ENCODE results near the gene IGF2BP2. TPM values are rescaled to one million over a fixed set of nuclear protein-coding genes. Genes with fewer than 3 reads are reported as not detected.
A peak's percentile ranks its signal among the peaks of the same experiment; 100 is the strongest.

IGF2BP2 gene
- total RNA-seq, 1 experiment from 2014 or later, result 0.67 TPM

DNA sequence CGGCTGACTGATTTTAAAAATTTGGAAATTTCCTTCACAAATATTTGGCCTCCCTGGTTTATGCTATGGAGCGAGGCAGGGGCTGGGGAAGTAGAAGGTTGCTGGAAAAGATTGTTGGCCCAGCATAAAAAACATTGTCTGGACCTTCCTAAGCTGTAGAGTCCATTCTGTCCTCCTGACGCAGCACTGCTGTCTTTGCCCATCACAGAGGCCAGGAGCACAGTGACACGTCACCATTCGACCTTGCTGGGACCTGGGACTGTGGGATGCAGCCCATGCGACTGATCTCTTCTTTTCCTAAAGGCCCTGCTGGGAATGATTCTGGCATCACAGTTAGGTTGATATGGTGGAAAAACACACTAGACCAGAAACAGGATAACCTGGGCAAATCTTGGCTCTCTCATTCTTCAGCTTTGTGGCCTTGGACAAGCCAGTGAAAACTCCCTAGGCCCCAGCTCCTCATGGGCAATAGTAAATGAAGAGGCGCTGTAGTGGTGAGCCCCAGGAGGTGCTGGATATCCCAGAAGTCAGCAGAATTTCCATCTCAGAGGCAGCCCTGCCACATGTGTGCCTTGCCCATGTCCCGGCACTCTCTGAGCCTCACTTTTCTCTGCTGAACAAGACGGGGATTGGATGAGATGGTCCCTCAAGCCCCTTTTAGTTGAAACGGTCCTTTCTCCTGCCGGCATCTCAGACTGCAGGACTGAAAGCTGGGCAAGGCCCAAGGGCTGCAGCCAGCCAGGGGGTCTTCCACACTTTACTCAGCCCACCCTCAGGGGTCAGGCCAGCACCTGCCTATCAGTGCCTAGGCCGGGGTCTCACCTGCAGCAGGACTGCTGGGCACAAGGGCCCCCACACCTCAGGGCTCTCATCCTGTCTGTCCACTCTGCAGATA is 169.2 kb downstream of the IGF2BP2 start:
- no peak overlapping the region for H3K27ac ChIP-seq (ENCODE audit: low read length)

DNA sequence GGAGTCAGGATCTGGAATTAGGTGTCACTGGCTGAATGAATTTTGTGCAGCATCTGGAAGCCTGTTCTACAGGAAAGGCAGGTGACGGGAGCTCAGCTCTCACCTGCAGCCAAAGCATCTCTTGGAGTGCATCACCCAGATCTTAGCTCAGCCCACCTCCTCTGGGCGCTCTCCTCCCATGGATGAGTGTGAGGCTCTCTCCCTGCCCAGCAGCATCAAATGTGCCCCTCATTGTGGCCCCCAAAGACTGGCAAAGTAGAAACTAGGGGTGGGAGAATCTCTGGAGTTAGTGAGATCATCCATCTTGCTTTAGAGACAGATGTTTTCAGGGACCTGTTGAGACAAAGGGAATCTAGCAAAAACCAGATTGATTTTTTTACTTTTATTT is 170.1 kb downstream of the IGF2BP2 start:
- no peaks in the 10 kb centered on the region for H3K27me3 ChIP-seq (ENCODE audit: low read length)
- no peak overlapping the region for H3K4me3 ChIP-seq (ENCODE audit: low read length)
- no peak overlapping the region for H3K9ac ChIP-seq (ENCODE audit: low read length)
- H3K4me1 ChIP-seq (ENCODE audit: low read length), result no peaks in the 10 kb centered on the region
- H4K20me1 ChIP-seq (ENCODE audit: insufficient read depth, low read depth, low read length), result no peaks in the 10 kb centered on the region
- no peak overlapping the region for H3K4me2 ChIP-seq (ENCODE audit: low read depth, low read length, poor library complexity, severe bottlenecking)
- no peaks in the 10 kb centered on the region for H3K36me3 ChIP-seq (ENCODE audit: insufficient read depth, low read length)
- no peak overlapping the region for H2AFZ ChIP-seq (ENCODE audit: low read length)
- no peak overlapping the region for H3K27ac ChIP-seq (ENCODE audit: low read length)
- H3K9me3 ChIP-seq (ENCODE audit: low read length), result no peaks in the 10 kb centered on the region
- H3K9me2 ChIP-seq (replicated peaks; ENCODE audit: insufficient read depth, low read length), result no peaks in the 10 kb centered on the region
- no peak for DNase-seq
- H3K79me2 ChIP-seq (ENCODE audit: low read length), result no peaks in the 10 kb centered on the region

More for the DNA sequence above, 169.2 kb downstream of the IGF2BP2 start:
- Histone ChIP-seq H2AFZ (ENCODE audit: low read length) (no peak overlapping the region), H4K20me1 (ENCODE audit: insufficient read depth, low read depth, low read length) (no peaks in the 10 kb centered on the region), H3K9ac (ENCODE audit: low read length) (no peak overlapping the region), H3K79me2 (ENCODE audit: low read length) (no peaks in the 10 kb centered on the region), H3K4me2 (ENCODE audit: low read depth, low read length, poor library complexity, severe bottlenecking) (no peak overlapping the region), H3K27me3 (ENCODE audit: low read length) (no peaks in the 10 kb centered on the region), H3K36me3 (ENCODE audit: insufficient read depth, low read length) (no peaks in the 10 kb centered on the region), H3K9me3 (ENCODE audit: low read length) (no peaks in the 10 kb centered on the region), H3K4me1 (ENCODE audit: low read length) (no peaks in the 10 kb centered on the region), H3K9me2 (replicated peaks; ENCODE audit: insufficient read depth, low read length) (no peaks in the 10 kb centered on the region), H3K4me3 (ENCODE audit: low read length) (no peak overlapping the region)
- no peak for DNase-seq

DNA sequence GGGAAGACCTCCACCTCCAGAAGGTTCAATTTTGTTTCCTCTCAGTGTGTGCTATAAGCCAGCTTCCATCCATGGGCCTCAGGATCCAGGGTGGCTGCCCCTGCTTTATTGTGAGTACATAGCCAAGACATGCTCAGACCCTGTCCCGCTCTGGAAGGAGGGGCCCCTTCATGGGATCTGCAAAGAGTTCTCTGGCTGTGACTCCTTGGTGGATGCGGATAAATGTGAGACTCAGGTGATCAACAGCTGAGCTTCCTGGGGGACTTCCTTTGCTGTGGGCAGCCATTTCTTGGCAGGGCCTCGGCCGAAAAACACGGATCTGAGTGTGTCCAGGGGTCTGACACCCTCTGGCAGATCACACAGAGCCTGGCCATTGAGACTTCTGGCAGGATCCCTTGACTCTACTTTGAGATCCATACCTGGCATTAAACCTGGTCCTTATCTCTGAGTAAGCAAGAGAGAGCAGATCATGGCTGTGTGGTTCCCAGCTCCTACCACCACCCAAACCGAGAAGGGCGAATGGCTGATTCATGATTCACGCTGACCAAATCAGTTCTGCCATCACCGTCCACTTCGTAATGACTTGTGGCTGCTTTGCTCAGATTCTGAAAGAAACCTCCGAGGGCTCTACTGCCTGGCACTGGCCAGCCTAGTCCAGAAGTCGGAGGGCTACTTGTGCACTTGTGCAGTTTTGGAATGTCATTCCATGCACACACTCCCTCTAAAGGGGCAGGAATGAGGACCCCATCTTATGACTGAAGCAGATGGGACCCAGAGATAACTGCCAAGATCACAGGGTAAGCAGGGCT is 170.7 kb downstream of the IGF2BP2 start:
- Histone ChIP-seq H3K4me2 (ENCODE audit: low read depth, low read length, poor library complexity, severe bottlenecking) (no peak overlapping the region), H3K4me1 (ENCODE audit: low read length) (no peaks in the 10 kb centered on the region), H3K79me2 (ENCODE audit: low read length) (no peaks in the 10 kb centered on the region), H3K9me2 (replicated peaks; ENCODE audit: insufficient read depth, low read length) (no peaks in the 10 kb centered on the region), H3K27ac (ENCODE audit: low read length) (no peak overlapping the region), H3K27me3 (ENCODE audit: low read length) (no peaks in the 10 kb centered on the region), H3K4me3 (ENCODE audit: low read length) (no peak overlapping the region), H3K36me3 (ENCODE audit: insufficient read depth, low read length) (no peaks in the 10 kb centered on the region), H3K9me3 (ENCODE audit: low read length) (no peaks in the 10 kb centered on the region), H4K20me1 (ENCODE audit: insufficient read depth, low read depth, low read length) (no peaks in the 10 kb centered on the region), H2AFZ (ENCODE audit: low read length) (no peak overlapping the region), H3K9ac (ENCODE audit: low read length) (no peak overlapping the region)
- no peak for DNase-seq

DNA sequence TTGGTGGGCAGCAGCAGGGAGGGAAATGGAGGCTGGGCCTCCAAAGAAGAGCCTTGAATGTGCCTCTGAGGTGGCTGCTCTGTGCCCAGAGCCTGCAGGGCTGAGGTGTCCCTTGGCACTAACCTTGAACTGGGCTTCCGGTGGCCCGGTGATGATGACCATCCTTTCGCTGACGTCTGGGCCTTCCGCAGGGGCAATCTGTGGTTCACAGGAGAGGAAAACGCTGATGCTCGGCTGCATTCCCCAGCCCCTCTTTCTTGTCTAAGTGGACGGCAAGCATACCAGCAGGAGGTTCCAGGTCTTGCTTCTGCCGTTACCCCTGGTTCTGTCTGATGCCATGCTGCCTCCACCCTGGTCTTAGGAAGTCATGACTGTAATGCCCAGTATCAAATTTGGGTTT is 172.9 kb downstream of the IGF2BP2 start:
- Histone ChIP-seq H3K9me3 (ENCODE audit: low read length) (no peaks in the 10 kb centered on the region), H3K79me2 (ENCODE audit: low read length) (no peaks in the 10 kb centered on the region), H3K36me3 (ENCODE audit: insufficient read depth, low read length) (no peaks in the 10 kb centered on the region), H3K9ac (ENCODE audit: low read length) (no peak overlapping the region), H3K9me2 (replicated peaks; ENCODE audit: insufficient read depth, low read length) (no peaks in the 10 kb centered on the region), H2AFZ (ENCODE audit: low read length) (no peak overlapping the region), H3K4me2 (ENCODE audit: low read depth, low read length, poor library complexity, severe bottlenecking) (no peak overlapping the region), H3K4me3 (ENCODE audit: low read length) (no peak overlapping the region), H3K4me1 (ENCODE audit: low read length) (peaks cover 3% of the 10 kb centered on the region), H3K27me3 (ENCODE audit: low read length) (no peaks in the 10 kb centered on the region), H3K27ac (ENCODE audit: low read length) (no peak overlapping the region), H4K20me1 (ENCODE audit: insufficient read depth, low read depth, low read length) (no peaks in the 10 kb centered on the region)
- no peak for DNase-seq

DNA sequence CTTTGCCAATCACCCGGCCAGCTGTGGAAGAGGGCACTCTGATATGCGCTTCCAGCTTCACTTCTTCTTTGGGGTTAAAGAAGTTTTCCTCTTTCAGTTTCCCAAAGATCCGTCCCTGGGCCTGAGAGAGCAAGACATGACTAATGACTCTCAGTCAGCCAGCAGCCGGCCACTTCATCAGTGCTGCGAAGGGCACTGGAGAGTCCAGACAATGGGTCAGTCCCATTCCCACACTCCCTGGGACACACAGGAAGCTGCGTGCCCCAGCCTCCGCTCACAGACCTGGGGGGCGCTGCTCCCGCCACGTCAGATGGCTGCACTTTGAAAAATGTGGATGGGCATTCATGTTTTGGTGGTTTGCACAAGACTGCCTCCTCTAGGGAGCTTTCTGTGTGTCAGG is 175.4 kb downstream of the IGF2BP2 start:
- Histone ChIP-seq H3K36me3 (ENCODE audit: insufficient read depth, low read length) (no peaks in the 10 kb centered on the region), H2AFZ (ENCODE audit: low read length) (no peak overlapping the region), H3K4me1 (ENCODE audit: low read length) (peaks cover 7% of the 10 kb centered on the region), H3K9me2 (replicated peaks; ENCODE audit: insufficient read depth, low read length) (no peaks in the 10 kb centered on the region), H3K4me3 (ENCODE audit: low read length) (no peak overlapping the region), H4K20me1 (ENCODE audit: insufficient read depth, low read depth, low read length) (no peaks in the 10 kb centered on the region), H3K4me2 (ENCODE audit: low read depth, low read length, poor library complexity, severe bottlenecking) (no peak overlapping the region), H3K27me3 (ENCODE audit: low read length) (no peaks in the 10 kb centered on the region), H3K79me2 (ENCODE audit: low read length) (no peaks in the 10 kb centered on the region), H3K9me3 (ENCODE audit: low read length) (no peaks in the 10 kb centered on the region), H3K27ac (ENCODE audit: low read length) (no peak overlapping the region), H3K9ac (ENCODE audit: low read length) (no peak overlapping the region)
- no peak for DNase-seq

DNA sequence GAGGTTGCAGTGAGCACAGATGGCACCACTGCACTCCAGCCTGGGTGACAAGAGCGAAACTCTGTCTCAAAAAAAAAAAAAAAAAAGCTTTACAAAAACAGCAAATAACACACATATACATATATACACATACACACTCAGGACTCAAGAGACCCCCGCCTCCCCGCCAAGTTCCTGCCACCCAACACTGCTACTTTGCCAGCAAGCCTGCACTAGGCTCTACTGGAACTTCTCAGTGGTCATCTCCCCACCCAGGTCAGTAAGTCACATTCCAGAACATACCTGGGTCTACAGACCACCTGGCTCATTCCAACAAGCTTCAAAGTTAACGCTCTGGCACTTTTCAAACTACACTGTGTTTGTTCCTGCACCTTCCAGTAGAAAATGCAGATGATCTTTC is 176.4 kb downstream of the IGF2BP2 start:
- H3K79me2 ChIP-seq (ENCODE audit: low read length), result no peaks in the 10 kb centered on the region
- H3K36me3 ChIP-seq (ENCODE audit: insufficient read depth, low read length), result no peaks in the 10 kb centered on the region
- H3K4me3 ChIP-seq (ENCODE audit: low read length), result no peak overlapping the region
- H3K27ac ChIP-seq (ENCODE audit: low read length), result no peak overlapping the region
- no peaks in the 10 kb centered on the region for H3K9me2 ChIP-seq (replicated peaks; ENCODE audit: insufficient read depth, low read length)
- no peak overlapping the region for H3K4me2 ChIP-seq (ENCODE audit: low read depth, low read length, poor library complexity, severe bottlenecking)
- no peak overlapping the region for H3K9ac ChIP-seq (ENCODE audit: low read length)
- DNase-seq, result no peak
- no peaks in the 10 kb centered on the region for H3K9me3 ChIP-seq (ENCODE audit: low read length)
- peaks cover 7% of the 10 kb centered on the region for H3K4me1 ChIP-seq (ENCODE audit: low read length)
- H3K27me3 ChIP-seq (ENCODE audit: low read length), result no peaks in the 10 kb centered on the region
- no peaks in the 10 kb centered on the region for H4K20me1 ChIP-seq (ENCODE audit: insufficient read depth, low read depth, low read length)
- H2AFZ ChIP-seq (ENCODE audit: low read length), result no peak overlapping the region

DNA sequence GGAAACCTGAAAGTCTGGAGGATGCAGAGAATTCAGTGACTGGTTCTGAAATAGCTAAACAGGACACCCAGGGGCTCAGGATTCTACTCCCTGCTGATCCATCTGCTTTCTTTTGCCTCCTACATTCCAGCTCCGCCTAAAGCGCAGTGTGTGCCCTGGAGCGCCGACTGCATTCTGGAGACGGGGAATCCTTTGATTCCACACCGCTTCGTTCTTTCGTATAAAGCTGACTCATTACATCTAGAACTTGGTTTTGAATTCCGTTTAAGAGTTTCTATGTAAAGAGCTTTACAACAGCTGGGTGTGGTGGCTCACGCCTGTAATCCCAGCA is 177.0 kb downstream of the IGF2BP2 start:
- Histone ChIP-seq H3K27me3 (ENCODE audit: low read length) (no peaks in the 10 kb centered on the region), H3K4me2 (ENCODE audit: low read depth, low read length, poor library complexity, severe bottlenecking) (no peak overlapping the region), H3K27ac (ENCODE audit: low read length) (no peak overlapping the region), H3K9me2 (replicated peaks; ENCODE audit: insufficient read depth, low read length) (no peaks in the 10 kb centered on the region), H3K9ac (ENCODE audit: low read length) (no peak overlapping the region), H3K79me2 (ENCODE audit: low read length) (no peaks in the 10 kb centered on the region), H2AFZ (ENCODE audit: low read length) (no peak overlapping the region), H3K9me3 (ENCODE audit: low read length) (no peaks in the 10 kb centered on the region), H3K4me1 (ENCODE audit: low read length) (peaks cover 7% of the 10 kb centered on the region), H3K36me3 (ENCODE audit: insufficient read depth, low read length) (no peaks in the 10 kb centered on the region), H3K4me3 (ENCODE audit: low read length) (no peak overlapping the region), H4K20me1 (ENCODE audit: insufficient read depth, low read depth, low read length) (no peaks in the 10 kb centered on the region)
- DNase-seq, result no peak

DNA sequence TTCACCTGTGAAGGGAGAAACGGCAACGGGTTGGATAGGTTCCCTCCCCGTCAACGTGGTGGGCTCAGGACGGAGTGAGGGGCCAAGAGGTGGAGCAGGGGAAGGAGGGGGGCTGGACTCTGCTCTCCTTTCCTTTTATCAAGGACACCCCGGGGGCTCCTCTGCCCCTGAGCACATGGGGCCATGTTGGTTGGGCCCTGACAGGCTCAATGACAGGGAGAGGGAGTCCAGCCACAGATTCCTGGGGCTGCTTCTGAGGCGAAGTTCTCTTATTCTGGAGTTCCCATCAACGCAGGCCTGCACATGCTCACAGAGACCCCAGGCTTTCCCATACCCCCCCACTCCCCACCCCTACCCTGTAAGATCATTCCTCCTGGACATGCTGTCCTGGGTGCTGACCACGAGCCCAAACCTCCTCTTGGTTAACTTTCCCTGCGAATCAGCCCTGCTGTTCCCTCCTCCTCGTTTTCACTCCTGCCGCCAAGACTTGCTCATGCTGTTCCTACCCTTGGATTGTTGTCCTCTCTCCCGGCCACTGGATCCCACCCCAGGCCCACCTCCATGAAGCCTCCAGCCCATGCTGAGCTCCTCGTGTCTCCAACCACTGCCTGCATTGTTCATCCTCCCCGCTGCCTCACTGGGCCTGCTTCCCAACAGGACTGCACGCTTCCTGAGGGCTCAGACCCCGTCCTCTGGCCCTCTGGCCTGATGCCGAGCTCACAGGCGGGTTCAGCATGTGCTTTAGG is 177.5 kb downstream of the IGF2BP2 start:
- no peak overlapping the region for H3K27ac ChIP-seq (ENCODE audit: low read length)
- H2AFZ ChIP-seq (ENCODE audit: low read length), result peak overlapping the region; percentile 87
- no peaks in the 10 kb centered on the region for H3K9me3 ChIP-seq (ENCODE audit: low read length)
- peak overlapping the region; percentile 37; the same call in 1 of the 2 replicates for H3K9ac ChIP-seq (ENCODE audit: low read length)
- no peak for DNase-seq
- H3K79me2 ChIP-seq (ENCODE audit: low read length), result no peaks in the 10 kb centered on the region
- H3K4me3 ChIP-seq (ENCODE audit: low read length), result 0 out of 2 replicates have a peak overlapping the region, but pooled peaks have one; percentile 6
- no peaks in the 10 kb centered on the region for H3K27me3 ChIP-seq (ENCODE audit: low read length)
- no peaks in the 10 kb centered on the region for H4K20me1 ChIP-seq (ENCODE audit: insufficient read depth, low read depth, low read length)
- H3K4me1 ChIP-seq (ENCODE audit: low read length), result peaks cover 7% of the 10 kb centered on the region
- H3K36me3 ChIP-seq (ENCODE audit: insufficient read depth, low read length), result no peaks in the 10 kb centered on the region
- H3K4me2 ChIP-seq (ENCODE audit: low read depth, low read length, poor library complexity, severe bottlenecking), result peak overlapping the region; percentile 48
- no peaks in the 10 kb centered on the region for H3K9me2 ChIP-seq (replicated peaks; ENCODE audit: insufficient read depth, low read length)
